Mesendoderm (in vitro differentiated cells): ENCODE measurements around the gene CADPS.
A peak's percentile ranks its signal among the peaks of the same experiment; 100 is the strongest.

Source experiments
- DNase-seq: peaks from one replicate; pipeline ENCODE4 v3.0.0; 2013
- H2AK5ac ChIP-seq: 2 replicates; pipeline ENCODE4 v1.6.1; 2013; ENCODE audit warnings: low read length, inconsistent platforms
- H2BK120ac ChIP-seq: 2 replicates; pipeline ENCODE4 v1.6.1; 2013; ENCODE audit warnings: low read depth, mild to moderate bottlenecking, low read length, moderate library complexity, mixed read lengths
- H2BK15ac ChIP-seq: replicated peaks from 2 replicates; pipeline ENCODE4 v1.6.1; 2013; ENCODE audit warnings: low read depth, mild to moderate bottlenecking, moderate library complexity
- H2BK5ac ChIP-seq: 2 replicates; pipeline ENCODE4 v1.6.1; 2013; ENCODE audit warnings: low read length, inconsistent platforms
- H3K18ac ChIP-seq: 2 replicates; pipeline ENCODE4 v1.6.1; 2013; ENCODE audit warnings: mild to moderate bottlenecking, low read length, mixed read lengths
- H3K23ac ChIP-seq: one replicate; pipeline ENCODE4 v1.6.1; 2013; ENCODE audit warnings: low read length
- H3K27ac ChIP-seq: 2 replicates; pipeline ENCODE4 v1.5.1; 2013; ENCODE audit warnings: low read depth, mild to moderate bottlenecking, inconsistent platforms, low read length, moderate library complexity
- H3K27me3 ChIP-seq: 2 replicates; pipeline ENCODE4 v1.6.1; 2013; ENCODE audit warnings: low read length, control low read depth, mild to moderate bottlenecking, inconsistent platforms; ENCODE audit not compliant: insufficient read depth, poor library complexity
- H3K36me3 ChIP-seq: 2 replicates; pipeline ENCODE4 v1.6.1; 2013; ENCODE audit warnings: low read length, inconsistent platforms; ENCODE audit not compliant: control insufficient read depth, insufficient read depth
- H3K4ac ChIP-seq: one replicate; pipeline ENCODE4 v1.6.1; 2013; ENCODE audit warnings: low read depth, mild to moderate bottlenecking, low read length, moderate library complexity
- H3K4me1 ChIP-seq: 2 replicates; pipeline ENCODE4 v1.6.1; 2013; ENCODE audit warnings: low read depth, low read length, inconsistent platforms; ENCODE audit not compliant: control insufficient read depth
- H3K4me2 ChIP-seq: 2 replicates; pipeline ENCODE4 v1.6.1; 2013; ENCODE audit warnings: low read length
- H3K4me3 ChIP-seq: 2 replicates; pipeline ENCODE4 v1.5.1; 2013; ENCODE audit warnings: mild to moderate bottlenecking, low read length
- H3K56ac ChIP-seq: one replicate; pipeline ENCODE4 v1.6.1; 2013; ENCODE audit warnings: low read length
- H3K79me1 ChIP-seq: 2 replicates; pipeline ENCODE4 v1.6.1; 2013; ENCODE audit warnings: low read length, inconsistent platforms
- H3K79me2 ChIP-seq: 2 replicates; pipeline ENCODE4 v1.6.1; 2013; ENCODE audit warnings: mild to moderate bottlenecking, low read length; ENCODE audit not compliant: control insufficient read depth, insufficient read depth
- H3K9ac ChIP-seq: 2 replicates; pipeline ENCODE4 v1.6.1; 2013; ENCODE audit warnings: low read length, inconsistent platforms
- H4K5ac ChIP-seq: one replicate; pipeline ENCODE4 v1.6.1; 2013; ENCODE audit warnings: low read length
- H4K8ac ChIP-seq: one replicate; pipeline ENCODE4 v1.6.1; 2013; ENCODE audit warnings: low read depth, mild to moderate bottlenecking, control low read depth, low read length, moderate library complexity
- WGBS: extraction: QIAGEN DNeasy Blood & Tissue Kit; methylation state at CpG from one replicate; pipeline ENCODE4 v1.1.7; 2013; ENCODE audit warnings: low lambda C conversion rate, missing lambda C conversion rate; ENCODE audit not compliant: insufficient coverage; ENCODE audit errors: extremely low coverage; 5-methylcytosine and 5-hydroxymethylcytosine counted together

CADPS gene

DNA sequence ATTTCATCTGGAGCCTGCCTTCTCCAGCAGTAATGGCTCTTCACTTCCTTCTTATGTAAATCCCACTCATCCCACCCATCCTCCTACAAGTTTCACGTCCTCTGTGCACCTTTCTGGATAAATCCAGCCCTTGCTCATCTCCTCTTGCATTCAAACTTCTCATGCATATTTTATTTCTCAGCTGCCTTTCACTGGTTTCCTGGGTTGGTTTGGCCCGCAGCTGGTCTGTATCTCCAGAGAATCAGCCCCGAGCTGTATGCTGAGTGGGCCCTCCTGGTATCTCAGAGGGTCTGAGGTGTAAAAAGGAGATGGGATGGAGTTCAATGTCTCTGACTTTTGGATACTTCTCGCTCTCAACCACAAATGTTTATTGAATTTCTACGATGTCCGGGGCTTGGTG lies 253.3 kb downstream of the CADPS start:
- Histone ChIP-seq H4K8ac (no peak overlapping the region), H3K79me1 (no peaks in the 10 kb centered on the region), H3K27me3 (no peaks in the 10 kb centered on the region), H2BK15ac (no peak overlapping the region), H3K4me1 (no peaks in the 10 kb centered on the region), H2BK5ac (no peak overlapping the region), H3K18ac (no peak overlapping the region), H3K4ac (no peak overlapping the region), H2AK5ac (no peak overlapping the region), H3K4me3 (no peak overlapping the region), H3K27ac (no peak overlapping the region), H3K4me2 (no peak overlapping the region), H3K23ac (no peak overlapping the region), H4K5ac (no peak overlapping the region), H3K36me3 (no peaks in the 10 kb centered on the region), H3K56ac (no peak overlapping the region), H3K79me2 (no peaks in the 10 kb centered on the region), H2BK120ac (no peak overlapping the region), H3K9ac (no peak overlapping the region)
- WGBS, result no CpG with 5 or more reads among the region's 6 CpGs
- no peak for DNase-seq

DNA sequence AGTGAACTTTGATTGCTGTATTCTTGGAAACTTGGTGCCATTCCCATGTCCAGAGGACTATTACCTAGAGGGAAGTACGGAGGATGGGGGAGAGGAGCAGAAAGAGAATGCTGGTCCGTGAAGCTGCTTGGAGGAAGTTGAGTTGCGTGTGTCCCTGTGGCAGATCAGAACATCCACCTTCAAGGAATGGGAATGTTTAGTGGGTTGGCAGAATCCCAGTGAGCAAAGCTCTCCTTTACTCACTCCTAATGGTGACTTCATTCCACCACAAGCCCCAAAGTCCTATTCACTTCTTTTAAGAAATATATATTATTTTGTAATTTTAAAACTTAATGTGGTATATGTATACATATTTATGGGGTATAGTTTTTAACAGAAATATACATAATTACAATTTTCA lies 254.0 kb downstream of the CADPS start:
- no peak overlapping the region for H4K8ac ChIP-seq

DNA sequence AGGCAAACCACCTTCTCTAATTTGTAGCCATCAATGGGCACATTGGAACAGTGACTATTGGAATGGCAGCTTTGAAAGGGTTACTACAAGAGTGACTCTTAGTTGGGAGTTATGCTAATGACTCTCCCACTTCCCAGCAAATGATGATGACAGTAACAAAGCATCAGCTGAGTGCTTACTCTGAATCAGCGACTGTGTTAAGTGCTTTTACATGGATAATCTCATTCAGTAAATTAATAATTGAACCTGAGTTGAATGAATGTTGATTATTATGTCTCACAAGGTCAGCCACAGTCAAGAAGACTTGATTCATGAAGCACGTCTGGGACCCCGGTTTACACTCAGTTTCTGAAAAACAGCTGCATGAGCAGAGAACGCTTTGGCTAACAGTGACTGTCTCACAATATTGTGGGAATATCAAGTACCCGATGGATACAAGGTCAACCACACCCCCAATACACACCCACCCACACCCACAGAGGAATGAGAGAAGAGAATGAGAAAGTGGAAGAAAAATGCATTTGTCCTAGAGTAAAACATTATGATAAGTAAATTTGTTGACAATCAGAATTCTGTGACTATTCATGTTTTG lies 259.9 kb downstream of the CADPS start:
- no peak overlapping the region for H4K5ac ChIP-seq
- no peak overlapping the region for H2BK5ac ChIP-seq
- WGBS, result no CpG with 5 or more reads among the region's 5 CpGs
- H3K4me3 ChIP-seq, result no peak overlapping the region
- H2BK15ac ChIP-seq, result no peak overlapping the region
- no peak overlapping the region for H3K4me2 ChIP-seq
- no peak overlapping the region for H2AK5ac ChIP-seq
- no peak overlapping the region for H3K4ac ChIP-seq
- H3K36me3 ChIP-seq, result no peaks in the 10 kb centered on the region
- no peaks in the 10 kb centered on the region for H3K27me3 ChIP-seq
- no peak overlapping the region for H3K23ac ChIP-seq
- H3K79me1 ChIP-seq, result no peaks in the 10 kb centered on the region
- H3K4me1 ChIP-seq, result no peaks in the 10 kb centered on the region
- DNase-seq, result peak; percentile 10
- H3K79me2 ChIP-seq, result no peaks in the 10 kb centered on the region
- no peak overlapping the region for H2BK120ac ChIP-seq
- no peak overlapping the region for H4K8ac ChIP-seq
- H3K27ac ChIP-seq, result no peak overlapping the region
- H3K18ac ChIP-seq, result no peak overlapping the region
- no peak overlapping the region for H3K56ac ChIP-seq
- H3K9ac ChIP-seq, result no peak overlapping the region

More for the DNA sequence above, 254.0 kb downstream of the CADPS start:
- H3K36me3 ChIP-seq, result no peaks in the 10 kb centered on the region
- no peak overlapping the region for H4K5ac ChIP-seq
- H3K18ac ChIP-seq, result no peak overlapping the region
- DNase-seq, result no peak
- H2AK5ac ChIP-seq, result no peak overlapping the region
- H3K4me1 ChIP-seq, result no peaks in the 10 kb centered on the region
- no peak overlapping the region for H2BK15ac ChIP-seq
- H3K4ac ChIP-seq, result no peak overlapping the region
- no peaks in the 10 kb centered on the region for H3K79me2 ChIP-seq
- H3K9ac ChIP-seq, result no peak overlapping the region
- no peak overlapping the region for H2BK120ac ChIP-seq
- H2BK5ac ChIP-seq, result no peak overlapping the region
- H3K27ac ChIP-seq, result no peak overlapping the region
- no CpG with 5 or more reads among the region's 3 CpGs for WGBS
- H3K4me2 ChIP-seq, result no peak overlapping the region
- H3K56ac ChIP-seq, result no peak overlapping the region
- H3K4me3 ChIP-seq, result no peak overlapping the region
- no peaks in the 10 kb centered on the region for H3K27me3 ChIP-seq
- H3K79me1 ChIP-seq, result no peaks in the 10 kb centered on the region
- no peak overlapping the region for H3K23ac ChIP-seq

DNA sequence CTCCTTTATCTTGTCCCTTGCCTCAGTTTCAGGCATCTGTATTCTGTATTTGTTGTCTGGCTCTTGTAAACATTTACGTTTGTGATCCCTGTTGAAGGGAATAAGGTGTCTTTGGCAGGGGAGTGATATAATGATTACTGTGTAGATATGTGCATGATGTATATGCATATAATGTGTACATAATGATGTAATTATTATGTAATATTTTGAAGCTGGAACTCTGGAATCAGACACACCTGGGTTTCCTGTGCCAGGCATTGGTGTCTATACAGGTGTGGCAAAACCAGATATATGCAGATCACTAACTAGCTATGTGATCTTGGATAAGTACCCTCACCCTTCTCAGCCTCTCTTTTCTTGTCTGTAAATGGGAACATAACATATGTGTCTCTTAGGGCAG lies 260.7 kb downstream of the CADPS start:
- Histone ChIP-seq H2AK5ac (no peak overlapping the region), H3K27ac (no peak overlapping the region), H4K5ac (no peak overlapping the region), H3K18ac (no peak overlapping the region), H3K4me2 (no peak overlapping the region), H4K8ac (no peak overlapping the region), H3K36me3 (no peaks in the 10 kb centered on the region), H3K79me1 (no peaks in the 10 kb centered on the region), H2BK15ac (no peak overlapping the region), H3K4me1 (no peaks in the 10 kb centered on the region), H3K27me3 (no peaks in the 10 kb centered on the region), H3K9ac (no peak overlapping the region), H3K23ac (no peak overlapping the region), H3K79me2 (no peaks in the 10 kb centered on the region), H3K56ac (no peak overlapping the region), H2BK5ac (no peak overlapping the region), H3K4me3 (no peak overlapping the region), H2BK120ac (no peak overlapping the region), H3K4ac (no peak overlapping the region)
- no CpG with 5 or more reads among the region's 1 CpG for WGBS
- DNase-seq, result no peak

DNA sequence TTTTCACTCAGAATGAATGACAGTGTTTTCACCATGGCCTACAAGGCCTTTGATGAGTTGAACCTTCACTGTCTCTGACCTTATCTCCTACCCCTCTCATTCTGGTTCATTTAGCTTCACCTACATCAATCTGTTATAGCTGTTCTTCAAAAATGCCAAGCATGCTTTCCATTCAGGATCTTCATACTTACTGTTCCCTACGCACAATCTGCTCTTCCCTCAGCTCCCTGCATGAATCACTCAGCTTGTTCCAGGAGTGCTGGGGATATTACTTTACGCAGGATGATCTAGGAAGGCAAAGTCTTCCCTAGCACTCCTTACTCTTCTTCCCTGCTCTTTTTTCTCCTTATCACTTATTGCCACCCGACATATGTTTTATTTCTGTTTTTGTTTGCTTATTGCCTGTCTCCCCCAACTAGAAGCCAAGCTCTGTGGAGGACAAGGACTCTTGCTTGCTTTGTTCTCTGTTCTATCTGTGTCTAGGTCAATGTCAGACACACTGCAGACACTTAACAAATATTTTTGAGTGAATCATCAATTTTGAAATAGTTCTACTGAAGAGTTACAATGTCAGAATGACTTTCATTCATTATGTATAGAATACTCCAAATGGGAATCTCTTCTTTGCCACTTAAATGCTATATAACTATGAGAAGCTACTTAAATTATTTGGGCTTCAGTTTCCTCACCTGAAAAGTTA lies 263.5 kb downstream of the CADPS start:
- DNase-seq, result no peak
- no peak overlapping the region for H3K27ac ChIP-seq
- no peak overlapping the region for H3K4me3 ChIP-seq

More for the DNA sequence above, 263.5 kb downstream of the CADPS start:
- H2AK5ac ChIP-seq, result no peak overlapping the region
- H4K8ac ChIP-seq, result no peak overlapping the region
- H2BK5ac ChIP-seq, result no peak overlapping the region
- H3K4me2 ChIP-seq, result no peak overlapping the region
- no peaks in the 10 kb centered on the region for H3K27me3 ChIP-seq
- no peak overlapping the region for H3K9ac ChIP-seq
- H3K4me1 ChIP-seq, result no peaks in the 10 kb centered on the region
- no peaks in the 10 kb centered on the region for H3K36me3 ChIP-seq
- H3K4ac ChIP-seq, result no peak overlapping the region
- no peak overlapping the region for H3K23ac ChIP-seq
- no peak overlapping the region for H2BK15ac ChIP-seq
- H4K5ac ChIP-seq, result no peak overlapping the region
- H3K79me1 ChIP-seq, result no peaks in the 10 kb centered on the region
- no peak overlapping the region for H3K56ac ChIP-seq
- H2BK120ac ChIP-seq, result no peak overlapping the region
- no CpG with 5 or more reads among the region's 3 CpGs for WGBS
- no peaks in the 10 kb centered on the region for H3K79me2 ChIP-seq
- no peak overlapping the region for H3K18ac ChIP-seq
